ENCODE results near the gene TECPR2.
A peak's percentile ranks its signal among the peaks of the same experiment; 100 is the strongest.

TECPR2 gene

DNA sequence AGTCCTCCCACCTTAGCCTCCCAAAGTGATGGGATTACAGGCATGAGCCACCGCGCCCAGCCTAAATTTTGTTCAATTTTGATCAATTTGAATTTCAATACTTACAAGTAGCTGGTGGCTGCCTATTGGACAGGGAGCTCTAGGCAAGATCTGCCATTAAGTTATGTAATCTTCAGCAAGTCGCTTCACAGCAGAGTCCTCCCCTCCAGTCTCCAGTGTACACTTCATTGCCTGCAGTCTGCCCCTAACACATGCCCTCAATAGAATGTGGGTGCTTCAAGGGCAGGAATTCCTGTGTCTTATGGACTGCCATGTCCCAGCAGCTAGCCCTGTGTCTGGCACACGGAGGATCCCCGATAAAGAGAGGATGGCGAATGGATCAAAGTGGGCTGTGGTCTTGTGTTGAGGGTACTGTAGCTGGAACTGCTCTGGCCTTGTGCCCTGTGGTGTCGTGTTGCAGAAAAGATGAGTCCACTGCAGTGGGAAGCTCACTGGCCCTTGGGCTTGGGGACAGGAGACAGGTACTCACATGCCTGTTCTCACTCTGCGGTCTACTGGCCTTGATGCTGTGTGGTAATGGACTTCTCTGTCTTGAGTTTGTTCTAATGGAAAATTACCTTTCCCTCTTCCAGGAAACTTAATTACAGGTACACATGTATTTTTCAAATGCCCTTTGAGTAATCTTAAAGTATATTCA, 67.6 kb downstream of the TECPR2 start:
- DNase-seq = no peak

DNA sequence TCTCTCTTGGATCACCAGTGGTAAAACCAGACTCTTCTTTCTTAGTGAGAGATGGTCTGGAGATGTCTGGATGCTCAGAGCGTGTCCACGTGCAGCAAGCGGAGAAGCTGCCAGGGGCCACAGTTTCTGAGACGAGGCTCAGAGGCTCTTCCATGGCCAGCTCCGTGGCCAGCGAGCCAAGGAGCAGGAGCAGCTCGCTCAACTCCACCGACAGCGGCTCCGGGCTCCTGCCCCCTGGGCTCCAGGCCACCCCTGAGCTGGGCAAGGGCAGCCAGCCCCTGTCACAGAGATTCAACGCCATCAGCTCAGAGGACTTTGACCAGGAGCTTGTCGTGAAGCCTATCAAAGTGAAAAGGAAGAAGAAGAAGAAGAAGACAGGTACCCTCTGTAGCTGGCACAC, 69.0 kb downstream of the TECPR2 start:
- DNase-seq = no peak

GRCh38 chr14:102434647-102435175, 72.0 kb downstream of the TECPR2 start:
- no peak for DNase-seq

- DNase-seq = peak; percentile 76
These were observed 75.5 kb downstream of the TECPR2 start for GRCh38 chr14:102437997-102438915.

GRCh38 chr14:102439556-102439955, 76.8 kb downstream of the TECPR2 start:
- DNase-seq = no peak

DNA sequence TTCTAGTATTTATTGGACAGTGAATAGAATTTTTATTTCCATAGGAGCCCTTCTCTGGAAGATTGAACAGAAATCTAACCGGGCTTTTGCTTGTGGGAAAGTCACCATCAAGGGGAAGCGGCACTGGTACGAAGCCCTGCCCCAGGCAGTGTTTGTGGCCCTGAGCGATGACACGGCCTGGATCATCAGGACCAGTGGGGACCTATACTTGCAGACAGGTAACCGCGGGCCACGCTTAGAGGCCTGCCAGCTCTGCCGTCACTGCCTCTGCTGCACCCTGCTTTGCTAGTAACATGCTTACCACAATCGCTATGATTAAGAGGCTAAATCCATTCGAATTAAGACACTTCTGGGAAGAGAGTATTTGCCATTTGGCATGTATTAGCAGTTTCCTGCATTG, 77.7 kb downstream of the TECPR2 start:
- no peak for DNase-seq

- DNase-seq = no peak
These were observed 79.8 kb downstream of the TECPR2 start for GRCh38 chr14:102442241-102443211.

DNA sequence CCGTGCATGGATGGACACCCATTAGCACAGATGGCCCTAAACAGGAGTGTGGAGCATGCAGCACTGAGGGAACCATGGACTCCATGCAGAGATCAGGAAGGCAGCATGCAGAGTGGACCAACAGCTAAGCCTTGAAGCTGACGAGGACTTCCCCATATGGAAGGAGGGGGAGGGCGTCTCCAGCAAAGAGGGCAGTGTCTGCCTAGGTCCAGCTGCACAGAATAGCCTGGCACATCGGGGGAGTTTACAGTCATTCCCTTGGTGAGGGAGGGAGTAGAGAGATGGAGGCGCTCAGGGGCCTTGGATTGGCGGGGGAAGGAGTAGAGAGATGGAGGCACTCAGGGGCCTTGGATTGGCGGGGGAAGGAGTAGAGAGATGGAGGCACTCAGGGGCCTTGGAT, 82.3 kb downstream of the TECPR2 start:
- no peak for DNase-seq

- no peak for DNase-seq
These were observed 82.9 kb downstream of the TECPR2 start for GRCh38 chr14:102445641-102446040.

DNA sequence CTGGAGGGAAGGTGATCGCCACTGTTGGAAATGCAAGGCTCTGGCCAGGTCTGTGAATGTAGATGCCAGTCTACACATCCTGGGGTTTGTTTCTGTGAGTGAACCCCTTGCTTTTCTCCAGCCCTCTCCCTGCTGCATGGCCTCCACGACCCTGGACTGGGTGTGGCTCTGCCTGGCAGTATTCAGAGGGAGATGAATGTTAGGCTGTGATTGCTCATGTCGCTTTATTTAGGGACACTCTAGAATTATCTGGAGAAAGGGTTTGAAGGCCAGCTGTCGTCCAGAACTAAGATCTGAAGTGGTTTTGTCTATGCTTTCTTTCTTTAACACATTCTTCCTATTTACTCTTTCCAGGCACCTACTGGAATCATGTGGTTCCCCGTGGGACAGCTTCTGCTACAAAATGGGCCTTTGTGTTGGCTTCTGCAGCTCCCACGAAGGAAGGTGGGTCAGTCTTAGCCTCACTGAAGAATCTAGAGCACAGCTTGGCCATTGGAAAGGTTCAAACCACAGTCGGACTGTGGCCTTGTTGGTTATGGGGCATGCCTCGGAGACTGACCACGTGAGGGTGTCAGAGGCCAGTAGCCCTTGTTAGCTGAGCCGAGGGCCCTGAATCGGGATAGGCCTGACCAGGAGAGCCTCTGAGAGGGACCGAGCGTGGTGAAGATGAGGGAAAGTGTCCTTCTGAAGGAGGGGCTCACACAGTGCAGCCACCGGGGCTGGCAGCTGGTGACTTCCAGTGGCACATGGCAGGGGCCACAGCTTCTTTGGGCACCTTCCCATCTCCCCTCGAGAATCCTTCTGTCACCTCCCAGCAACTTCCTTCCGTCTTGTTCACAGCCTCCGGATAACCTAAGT, 87.7 kb downstream of the TECPR2 start:
- DNase-seq = no peak

GRCh38 chr14:102451064-102451352, 88.3 kb downstream of the TECPR2 start:
- DNase-seq = no peak

DNA sequence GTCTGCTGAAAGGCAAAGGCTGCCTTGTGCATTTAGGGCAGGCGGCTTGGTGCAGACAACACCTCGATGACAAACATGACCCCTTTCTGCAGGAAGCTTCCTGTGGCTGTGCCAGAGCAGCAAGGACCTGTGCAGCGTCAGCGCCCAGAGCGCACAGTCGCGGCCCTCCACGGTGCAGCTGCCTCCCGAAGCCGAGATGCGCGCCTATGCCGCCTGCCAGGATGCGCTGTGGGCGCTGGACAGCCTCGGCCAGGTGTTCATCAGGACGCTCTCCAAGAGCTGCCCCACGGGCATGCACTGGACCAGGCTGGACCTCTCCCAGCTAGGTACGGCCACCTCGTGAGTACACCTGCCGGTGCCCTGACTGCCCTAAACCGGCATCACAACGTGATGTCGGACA, 89.6 kb downstream of the TECPR2 start:
- no peak for DNase-seq

DNA sequence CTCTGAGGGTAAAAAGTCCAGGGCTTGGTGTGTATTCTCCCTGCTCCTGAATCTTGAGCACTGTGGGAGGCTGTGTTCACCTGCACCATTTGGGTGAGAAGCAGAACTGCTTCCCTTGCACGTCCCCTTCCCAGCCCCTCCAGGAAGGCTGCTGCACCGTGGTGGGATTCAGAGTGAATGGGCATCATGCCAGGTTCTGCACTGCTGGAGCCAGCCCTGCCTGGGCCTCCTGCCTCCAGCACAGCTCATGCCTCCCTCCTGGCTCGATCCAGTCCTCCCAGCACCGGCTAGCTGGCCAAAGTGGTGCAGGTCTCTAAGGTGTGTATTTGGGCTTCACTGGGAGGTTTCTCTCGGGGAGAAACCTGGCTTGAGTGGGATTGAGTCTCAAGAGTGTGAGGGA, 92.0 kb downstream of the TECPR2 start:
- DNase-seq = no peak

DNA sequence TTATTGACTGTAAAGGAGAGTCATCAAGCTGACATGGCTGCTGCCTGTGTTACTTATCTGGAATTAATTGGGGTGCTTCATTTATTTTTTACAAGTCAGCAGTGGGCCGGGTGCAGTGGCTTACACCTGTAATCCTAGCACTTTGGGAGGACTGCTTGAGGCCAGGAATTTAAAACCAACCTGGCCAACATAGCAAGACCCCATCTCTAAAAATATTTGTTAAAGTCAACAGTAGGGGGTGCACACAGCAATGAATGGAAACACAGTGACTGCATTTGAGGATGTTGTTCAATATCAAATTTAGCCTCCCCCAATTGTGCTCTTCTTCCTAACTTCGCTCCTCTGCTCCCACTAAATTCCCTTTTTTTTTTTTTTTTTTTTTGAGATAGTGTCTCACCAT, 94.8 kb downstream of the TECPR2 start:
- no peak for DNase-seq

GRCh38 chr14:102461490-102462338, 99.0 kb downstream of the TECPR2 start:
- DNase-seq = no peak

DNA sequence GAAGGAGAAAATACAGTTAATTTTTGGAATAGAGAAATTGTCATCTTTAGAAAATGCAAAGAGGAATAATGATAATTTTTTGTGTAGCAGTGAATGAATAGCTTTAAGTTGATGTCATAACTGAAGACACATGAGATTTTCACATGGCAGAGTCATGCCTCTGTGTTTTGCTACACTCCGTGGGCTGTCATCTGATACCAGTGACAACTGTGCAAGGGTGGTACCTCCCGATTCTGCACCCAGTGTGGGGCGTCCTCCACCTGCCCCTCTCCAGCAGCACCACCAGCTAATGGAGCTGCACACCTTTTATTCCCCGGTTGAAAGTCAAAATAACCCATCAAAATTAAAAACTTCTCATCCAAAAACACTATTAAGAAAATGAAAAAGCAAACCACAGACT, 99.7 kb downstream of the TECPR2 start:
- no peak for DNase-seq

DNA sequence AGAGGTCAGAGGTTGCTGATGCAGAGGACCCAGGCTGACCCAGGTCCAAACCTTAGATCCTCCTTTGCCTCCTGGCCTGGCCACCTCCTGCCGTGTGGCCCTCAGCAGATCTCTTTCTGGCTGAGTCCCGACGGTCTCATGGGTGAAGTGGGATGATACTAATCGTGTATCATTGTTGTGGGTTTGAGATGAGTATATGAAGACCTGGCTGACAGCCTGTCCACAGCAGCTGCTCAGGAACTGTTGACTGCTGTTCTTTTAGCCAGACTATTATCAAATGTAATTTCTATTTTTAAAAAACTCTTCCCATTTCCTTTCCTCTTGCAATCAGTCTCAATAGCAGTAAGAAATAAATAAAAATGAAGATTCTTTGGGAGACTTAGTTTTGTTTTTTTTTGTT, 101.3 kb downstream of the TECPR2 start:
- no peak for DNase-seq

GRCh38 chr14:102464846-102465341, 102.2 kb downstream of the TECPR2 start:
- no peak for DNase-seq

DNA sequence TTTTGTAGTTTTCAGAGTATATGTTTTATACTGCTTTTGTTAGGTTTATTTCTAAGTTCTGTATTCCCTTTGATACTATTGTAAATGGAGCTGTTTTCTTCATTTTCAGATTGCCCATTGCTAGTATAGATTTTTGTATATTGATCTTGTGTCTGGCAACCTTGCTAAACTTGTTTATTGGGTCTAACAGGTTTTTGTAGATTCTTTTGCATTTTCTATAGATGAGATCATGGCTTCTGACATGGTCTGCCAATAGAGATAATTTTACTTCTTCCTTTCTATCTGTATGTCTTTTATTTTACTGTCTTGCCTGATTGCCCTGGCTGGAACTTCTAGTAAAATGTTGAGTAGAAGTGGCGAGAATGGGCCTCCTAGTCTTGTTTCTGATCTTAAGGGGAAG, 106.5 kb downstream of the TECPR2 start:
- no peak for DNase-seq

DNA sequence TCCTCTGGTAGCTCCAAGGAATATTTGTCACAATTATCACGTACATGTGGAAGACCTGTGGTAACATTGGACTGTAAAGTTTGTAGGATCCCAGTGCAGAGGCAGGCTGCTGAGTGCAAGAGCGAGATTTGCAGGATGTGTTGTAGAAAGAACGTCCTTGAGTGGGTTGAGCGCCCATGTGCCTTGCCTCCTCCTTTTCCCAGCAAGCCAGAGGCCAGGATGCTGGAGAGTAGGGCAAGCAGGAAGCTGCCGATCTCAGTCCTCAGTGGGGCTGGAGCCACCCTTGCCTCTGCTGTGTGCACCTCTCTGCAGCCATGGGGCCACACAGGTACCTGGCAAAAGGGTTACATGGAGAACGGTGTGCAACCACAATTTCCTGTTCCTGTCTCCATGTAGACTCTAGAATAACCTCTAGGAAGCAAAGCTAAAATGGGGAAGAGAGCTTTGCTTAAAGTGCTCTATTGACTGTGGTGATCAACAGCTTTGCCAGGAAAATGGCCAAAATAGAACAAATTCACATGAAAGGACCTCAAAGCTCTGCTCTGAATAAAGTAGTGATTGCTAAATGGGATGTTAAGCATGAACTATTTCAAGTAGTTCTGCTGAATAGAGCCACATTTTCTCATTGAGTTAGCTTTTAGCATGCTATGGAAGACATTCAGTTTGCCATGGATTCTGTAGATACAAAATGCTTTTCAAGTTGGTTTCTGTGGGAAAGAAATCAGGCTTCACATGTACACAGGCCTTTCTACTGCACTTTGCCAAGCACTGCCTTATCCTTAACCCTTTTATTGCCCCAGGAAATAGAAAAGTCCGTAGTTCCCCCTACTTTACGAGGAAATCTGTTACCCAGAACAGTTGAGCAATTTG, 109.4 kb downstream of the TECPR2 start:
- no peak for DNase-seq

All from T-helper 9 cell (primary cell).